Iris pigment epithelial cell (primary cell): Measurements from ENCODE around the gene KRTAP4-9.
"Not testable (repeated sequence)": the region's sequence is repeated elsewhere in the genome, so short reads cannot be mapped to it uniquely, and the experiment has no call there.

Experiments used
- DNase-seq: peaks from one replicate; pipeline ENCODE4 v3.0.0-alpha.2; 2011; ENCODE audit warnings: low read depth

Gene KRTAP4-9

DNA sequence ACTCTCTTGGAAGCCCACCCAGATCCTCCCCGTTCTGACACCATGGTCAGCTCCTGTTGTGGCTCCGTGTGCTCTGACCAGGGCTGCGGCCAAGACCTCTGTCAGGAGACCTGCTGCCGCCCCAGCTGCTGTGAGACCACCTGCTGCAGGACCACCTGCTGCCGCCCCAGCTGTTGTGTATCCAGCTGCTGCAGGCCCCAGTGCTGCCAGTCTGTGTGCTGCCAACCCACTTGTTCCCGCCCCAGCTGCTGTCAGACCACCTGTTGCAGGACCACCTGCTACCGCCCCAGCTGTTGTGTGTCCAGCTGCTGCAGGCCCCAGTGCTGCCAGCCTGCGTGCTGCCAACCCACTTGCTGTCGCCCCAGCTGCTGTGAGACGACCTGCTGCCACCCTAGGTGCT lies at the start of gene KRTAP4-9:
KRTAP4-9 (plus strand) TSS at position 43 of the 400 bp plus-strand sequence; CDS start at position 43, 0 bp downstream.
- DNase-seq, result not testable (repeated sequence)

DNA sequence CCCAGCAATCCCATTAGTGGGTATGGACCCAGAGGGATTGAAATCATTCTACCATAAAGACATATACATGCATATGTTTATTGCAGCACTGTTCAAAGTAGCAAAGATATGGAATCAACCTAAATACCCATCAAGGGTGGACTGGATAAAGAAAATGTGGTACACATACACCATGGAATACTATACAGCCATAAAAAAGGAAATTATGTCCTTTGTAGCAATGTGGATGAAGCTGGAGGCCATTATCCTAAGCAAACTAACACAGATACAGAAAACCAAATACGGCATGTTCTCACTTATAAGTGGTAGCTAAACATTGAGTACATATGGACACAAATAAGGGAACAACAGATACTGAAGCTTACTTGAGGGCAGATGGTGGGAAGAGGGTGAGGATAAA lies 47.6 kb upstream of the KRTAP4-9 start:
- DNase-seq, result no peak

DNA sequence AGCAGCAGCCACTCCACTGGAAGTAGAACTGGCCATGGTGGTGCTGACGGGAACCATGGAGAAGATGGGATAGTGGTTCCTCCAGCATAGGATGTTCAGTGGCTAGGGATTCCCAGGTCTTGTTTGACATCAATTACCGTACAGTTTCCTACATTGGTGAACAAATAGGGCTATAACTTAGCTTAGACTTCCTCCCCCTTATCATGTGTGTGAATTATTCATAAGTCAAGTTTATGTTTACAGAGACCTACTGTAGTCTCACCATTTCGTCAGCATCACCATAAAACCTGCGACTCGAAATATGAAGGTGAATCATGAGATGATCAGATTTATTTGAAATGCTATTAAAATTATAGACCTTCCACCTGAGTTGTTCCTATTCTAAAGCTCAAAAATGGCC lies 46.4 kb upstream of the KRTAP4-9 start:
- peak; percentile 58 for DNase-seq

DNA sequence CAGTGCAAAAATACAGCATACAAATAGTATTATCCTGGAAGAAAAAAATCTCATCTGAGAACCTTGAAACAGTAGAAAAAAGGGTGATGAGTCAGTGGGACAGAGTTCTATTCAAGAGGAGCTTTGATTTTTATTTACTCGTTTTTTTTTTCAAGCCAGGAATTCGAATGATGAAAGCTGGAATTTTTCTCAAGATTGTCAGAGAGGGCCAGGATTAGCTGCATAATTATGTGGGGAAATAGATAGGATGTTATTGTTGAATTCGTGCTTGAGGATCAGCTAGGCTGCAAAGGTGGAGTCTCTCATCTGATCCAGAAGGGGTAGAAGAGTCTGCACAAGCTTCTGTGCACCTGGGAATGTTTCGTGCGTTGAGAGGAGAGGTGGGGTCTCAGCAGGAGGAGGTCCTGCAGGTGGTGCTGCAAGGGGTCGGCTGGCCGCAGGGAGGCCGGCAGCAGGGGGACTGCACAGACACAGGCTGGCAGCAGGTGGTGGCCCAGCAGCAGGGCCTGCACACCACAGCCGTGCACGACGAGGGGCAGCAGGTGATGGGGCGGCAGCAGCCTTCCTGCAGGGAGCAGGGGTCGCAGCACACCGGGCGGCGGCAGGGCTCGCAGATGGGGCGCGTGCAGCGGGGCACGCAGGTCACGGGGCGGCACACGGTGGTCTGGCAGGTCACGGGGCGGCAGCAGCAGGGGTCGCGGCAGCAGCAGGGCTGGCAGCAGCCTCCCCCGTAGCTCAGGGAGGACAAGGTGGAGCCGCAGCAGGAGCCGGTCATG lies 45.7 kb upstream of the KRTAP4-9 start:
- peak; percentile 96 for DNase-seq

DNA sequence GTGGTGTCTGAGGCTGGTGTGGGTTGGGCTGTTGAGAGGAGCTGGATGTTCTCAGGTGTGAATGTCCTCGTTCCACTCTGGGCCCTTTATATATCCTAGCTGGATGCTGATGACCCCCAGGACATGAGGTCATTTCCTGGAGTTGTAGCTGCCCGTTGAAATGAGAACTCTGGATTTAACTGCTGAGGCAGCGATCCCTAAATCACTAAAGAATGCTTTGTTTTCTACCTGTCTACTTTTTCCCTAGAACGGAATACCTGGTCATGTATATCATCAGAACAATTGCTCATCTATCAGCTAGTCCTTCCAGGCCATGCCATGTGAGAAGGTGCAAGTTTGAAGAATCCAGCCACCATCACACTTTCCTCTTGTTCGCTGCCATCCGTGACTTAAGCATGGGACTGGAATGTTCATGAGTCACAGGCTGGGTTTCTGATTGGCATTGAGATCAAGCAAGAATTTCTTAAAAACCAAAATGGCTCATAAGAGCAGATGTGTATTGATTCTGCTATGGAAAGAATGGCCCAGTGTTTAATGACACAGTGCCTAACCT lies 45.1 kb upstream of the KRTAP4-9 start, which contains the start of gene KRTAP2-3:
KRTAP2-3 (minus strand) TSS at position 63 of the 553 bp plus-strand sequence. CDS start 64 bp downstream, outside the sequence.
- DNase-seq, result peak; percentile 96

DNA sequence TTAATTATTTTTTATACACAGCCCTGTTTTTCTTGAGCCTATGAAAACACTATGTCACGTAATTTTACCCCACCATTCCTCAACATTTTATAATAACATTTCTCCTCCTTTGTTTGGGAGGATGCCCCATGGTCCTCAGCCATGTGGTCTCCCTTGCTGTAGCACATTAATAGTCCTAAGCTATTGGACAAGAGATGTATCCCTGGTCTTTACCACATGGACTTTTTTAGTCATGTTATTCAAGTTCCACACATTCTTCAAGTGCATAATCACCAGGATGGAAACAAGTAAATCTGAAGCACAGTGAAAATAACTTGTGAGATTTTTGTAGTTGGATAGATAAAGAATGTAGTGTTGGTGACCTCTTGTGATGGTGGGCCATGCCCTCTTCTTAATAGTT lies 43.2 kb upstream of the KRTAP4-9 start:
- DNase-seq, result peak; percentile 97

DNA sequence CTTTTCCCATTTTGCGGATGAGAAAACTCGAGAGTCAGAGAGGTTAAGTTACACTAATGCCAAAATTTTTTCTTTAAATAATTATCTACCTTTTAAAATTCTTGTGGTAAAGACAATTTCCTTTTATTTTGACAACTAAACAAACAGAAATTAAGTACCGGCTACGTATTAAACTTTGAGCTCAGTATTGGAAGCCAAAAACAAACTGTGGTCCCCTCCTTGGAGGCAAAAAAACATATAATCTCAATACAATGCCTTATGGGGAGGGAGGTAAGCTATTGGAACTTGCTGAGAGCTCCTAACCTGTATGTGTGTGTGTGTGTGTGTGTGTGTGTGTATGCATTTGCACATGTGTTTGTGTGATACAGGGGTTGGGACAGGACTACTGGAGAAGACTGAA lies 41.7 kb upstream of the KRTAP4-9 start:
- no peak for DNase-seq

DNA sequence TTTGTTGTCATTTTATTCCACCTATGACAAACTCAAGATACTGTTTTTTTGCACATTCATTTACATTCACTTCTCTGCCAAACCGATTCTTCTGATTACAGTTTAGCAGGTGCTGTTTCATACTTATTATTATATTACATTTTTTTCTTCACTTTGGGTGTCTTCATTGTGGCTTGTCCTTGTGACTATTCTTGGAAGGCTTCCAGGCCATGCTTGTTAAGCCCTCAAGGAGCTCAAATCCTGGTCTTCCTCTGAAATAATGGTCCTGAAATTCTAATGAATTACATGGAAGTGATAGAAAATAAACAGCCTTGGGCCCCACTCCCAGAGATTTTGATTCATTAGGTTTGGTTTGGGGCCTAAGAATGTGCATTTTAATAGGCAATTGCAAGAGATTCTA lies 40.9 kb upstream of the KRTAP4-9 start:
- DNase-seq, result no peak

DNA sequence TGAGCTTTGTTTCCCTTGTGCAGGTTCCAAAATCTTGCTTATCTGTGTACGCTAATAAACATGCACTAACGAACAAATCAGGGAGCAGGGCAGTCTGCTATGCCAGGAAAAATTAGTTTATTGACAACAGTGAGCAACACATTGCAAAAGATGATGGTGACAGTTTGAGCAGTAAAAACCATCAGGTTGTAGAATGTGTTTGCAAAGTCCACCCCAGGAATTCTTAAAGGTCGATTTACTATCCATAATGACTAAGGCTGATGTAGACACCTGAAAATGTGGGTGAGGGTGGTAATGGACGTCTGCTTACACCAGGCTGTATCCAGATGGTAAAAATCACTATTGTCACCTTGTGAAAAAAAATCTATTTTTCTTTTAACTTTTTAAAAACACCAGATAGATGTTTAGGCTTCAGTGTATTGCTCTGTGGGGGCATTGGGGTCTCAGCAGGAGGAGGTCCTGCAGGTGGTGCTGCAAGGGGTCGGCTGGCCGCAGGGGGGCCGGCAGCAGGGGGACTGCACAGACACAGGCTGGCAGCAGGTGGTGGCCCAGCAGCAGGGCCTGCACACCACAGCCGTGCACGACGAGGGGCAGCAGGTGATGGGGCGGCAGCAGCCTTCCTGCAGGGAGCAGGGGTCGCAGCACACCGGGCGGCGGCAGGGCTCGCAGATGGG lies 40.0 kb upstream of the KRTAP4-9 start:
- DNase-seq, result not testable (repeated sequence)

DNA sequence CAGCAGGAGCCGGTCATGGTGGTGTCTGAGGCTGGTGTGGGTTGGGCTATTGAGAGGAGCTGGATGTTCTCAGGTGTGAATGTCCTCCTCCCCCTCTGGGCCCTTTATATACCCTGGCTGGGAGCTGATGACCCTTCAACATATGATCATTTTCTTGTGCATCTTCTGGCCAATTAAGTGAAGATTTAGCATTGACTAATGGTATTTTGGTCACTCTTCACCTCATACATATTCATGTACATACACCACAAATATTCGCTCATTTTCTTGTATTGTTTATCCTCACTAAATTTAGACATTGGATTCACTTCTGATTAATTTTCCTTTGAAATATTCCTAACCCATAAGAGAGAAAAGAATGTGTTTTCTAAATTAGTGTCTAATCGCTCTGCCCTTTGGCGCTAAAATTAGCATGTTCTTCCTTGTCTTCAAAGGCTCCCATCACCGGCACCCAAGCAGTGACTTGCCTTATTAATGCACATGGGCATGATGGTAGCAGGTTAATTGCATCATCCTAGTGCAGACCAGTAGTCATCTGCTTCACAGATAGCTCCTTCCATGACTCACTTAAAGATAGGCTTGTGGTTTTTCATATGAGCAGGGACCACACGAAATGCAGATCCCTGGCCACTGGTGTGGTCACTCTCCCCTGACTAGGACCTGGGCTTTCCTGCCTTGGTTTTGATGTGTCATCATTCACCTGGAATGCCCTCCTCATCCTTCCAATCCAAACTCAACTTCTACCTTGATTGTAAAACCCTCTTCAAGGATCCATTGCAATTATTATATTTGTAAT lies 39.2 kb upstream of the KRTAP4-9 start, which contains the start of gene KRTAP2-4:
KRTAP2-4 (minus strand) TSS at position 51 of the 796 bp plus-strand sequence; CDS start at position 17, 34 bp downstream.
- peak; percentile 95 for DNase-seq

DNA sequence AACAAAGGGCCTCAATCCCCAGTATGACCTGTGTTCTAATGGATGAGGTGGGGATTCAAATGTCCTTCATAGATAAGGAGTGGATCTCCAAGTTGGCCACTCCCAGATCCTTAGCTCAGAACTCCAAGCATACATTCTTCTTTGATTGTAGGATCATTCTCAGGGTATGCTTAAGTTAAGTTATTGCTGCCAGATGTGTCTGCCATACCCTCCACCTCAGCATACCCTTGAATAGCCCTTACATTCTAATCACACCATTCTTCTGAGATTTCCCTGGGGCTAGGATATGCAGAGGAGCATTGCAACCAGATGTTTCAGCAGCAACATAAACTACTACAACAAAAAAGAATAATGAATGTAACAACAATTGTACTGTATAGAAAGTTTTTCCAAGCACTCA lies 37.9 kb upstream of the KRTAP4-9 start:
- no peak for DNase-seq

DNA sequence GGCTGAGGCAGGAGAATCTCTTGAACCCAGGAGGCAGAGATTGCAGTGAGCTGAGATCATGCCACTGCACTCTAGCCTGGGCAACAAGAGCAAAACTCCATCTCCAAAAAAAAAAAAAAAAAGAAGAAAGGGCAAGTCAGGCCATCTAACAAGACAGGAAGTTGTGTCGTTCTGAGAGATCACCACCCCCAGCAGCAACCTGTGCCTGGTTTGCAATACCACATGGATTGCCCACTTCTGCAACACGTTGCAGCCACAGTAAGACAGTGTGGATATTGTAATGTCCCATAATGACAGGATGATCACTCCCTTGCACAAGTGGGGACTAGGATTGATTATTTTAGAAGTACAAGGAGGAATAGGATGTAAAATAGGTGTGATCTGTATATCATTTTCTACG lies 36.2 kb upstream of the KRTAP4-9 start:
- no peak for DNase-seq

DNA sequence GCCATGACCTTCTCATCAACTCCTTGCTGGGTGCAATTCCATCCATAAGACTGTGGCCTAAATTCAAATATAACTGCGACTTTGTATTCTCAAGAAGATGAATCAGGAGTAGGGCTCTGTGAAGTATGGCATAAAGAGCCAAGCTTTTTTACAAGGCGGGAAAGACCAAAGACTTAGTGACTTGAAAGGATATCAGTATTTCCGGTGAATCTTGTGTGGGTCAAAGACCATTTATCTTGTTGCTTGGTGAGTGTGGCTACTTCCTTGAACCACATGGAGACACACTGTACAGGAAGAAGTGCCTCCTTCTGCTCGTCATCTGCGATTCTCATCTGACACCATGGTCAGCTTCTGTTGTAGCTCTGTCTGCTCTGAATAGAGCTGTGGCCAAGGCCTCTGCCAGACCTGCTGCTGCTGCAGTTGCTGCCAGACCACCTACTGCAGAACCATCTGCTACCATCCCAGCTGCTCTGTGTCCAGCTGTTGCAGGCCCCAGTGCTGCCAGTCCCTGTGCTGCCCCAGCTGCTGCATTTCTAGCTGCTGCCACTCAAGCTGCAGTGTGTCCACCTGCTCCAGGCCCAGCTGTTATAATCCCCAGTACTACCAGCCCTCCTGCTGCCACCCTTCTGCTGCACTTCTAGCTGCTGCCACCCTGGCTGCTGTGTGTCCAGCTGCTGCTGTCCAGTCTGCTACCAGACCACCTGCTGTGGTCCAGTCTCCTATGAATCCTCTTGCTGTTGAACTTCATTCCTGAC lies 33.4 kb upstream of the KRTAP4-9 start:
- DNase-seq, result no peak

DNA sequence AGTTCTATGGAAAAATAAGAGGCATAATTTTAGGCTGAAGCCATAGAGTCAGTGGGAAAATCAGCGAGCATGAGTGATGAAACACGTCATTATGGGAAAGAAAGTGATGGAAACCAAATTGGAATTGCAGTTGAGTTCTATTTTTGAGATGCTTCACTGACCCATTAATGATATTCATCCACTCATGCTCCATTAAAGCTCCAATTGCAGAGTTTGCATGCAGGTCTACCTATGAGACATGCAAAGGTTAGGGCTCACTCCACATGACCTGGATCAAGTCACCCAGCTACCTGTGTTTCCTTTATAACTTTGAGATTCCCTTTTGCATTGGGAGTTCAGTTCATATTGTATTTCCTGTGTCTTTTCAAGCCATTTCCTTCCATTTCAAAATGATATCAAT lies 31.5 kb upstream of the KRTAP4-9 start:
- DNase-seq, result no peak

DNA sequence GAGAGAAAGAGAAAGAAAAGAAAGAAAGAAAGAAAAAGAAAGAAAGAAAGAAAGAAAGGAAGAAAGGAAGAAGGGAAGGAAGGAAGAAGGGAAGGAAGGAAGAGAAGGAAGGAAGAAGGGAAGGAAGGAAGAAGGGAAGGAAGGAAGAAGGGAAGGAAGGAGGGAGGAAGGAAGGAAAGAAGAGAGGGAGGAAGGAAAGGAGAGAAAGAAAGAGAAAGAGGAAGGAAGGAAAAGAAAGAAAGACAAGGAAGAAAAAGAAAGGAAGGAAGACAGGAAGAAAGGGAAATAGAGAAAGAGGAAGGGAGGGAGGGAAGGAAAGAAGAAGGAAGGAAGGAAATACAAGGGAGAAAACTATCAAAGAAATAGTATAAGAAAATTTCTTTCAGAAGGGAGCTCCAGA lies 28.4 kb upstream of the KRTAP4-9 start:
- DNase-seq, result no peak

DNA sequence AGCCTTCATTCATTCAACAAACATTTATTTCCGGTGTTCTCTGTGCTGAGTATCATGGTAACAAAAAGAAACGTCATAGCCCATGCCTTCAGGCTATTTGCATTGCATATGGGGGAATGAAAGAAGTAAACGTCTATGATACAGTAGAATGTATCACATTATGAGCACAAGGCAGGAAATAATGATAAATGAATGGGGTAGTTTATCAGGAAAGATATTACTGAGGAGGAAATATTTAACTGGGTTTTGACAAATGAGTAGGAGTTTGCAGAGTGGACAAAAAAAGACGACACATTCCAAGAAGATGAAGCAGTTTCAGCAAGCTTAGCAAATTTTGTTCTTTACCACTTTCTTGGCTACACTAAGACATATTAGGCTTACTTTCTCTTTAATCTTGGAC lies 22.6 kb upstream of the KRTAP4-9 start:
- DNase-seq, result no peak

DNA sequence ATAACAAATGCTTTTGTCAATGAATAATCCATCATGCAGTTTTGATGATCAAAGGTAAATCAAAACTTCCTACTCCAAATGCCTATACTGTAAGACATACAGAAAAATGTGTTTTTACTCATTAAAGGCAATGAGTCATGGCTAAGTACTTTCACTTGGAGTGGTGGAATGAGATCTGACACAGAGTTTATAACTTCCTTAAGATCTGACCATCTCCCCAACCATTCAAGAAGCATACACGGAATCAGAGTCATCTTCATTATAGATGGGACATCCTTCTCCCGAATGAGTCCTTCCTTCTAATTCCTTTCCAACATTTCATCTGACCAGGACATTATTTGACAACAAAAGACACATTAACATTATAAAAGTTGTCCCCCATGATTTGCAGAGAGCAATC lies 21.8 kb upstream of the KRTAP4-9 start:
- peak; percentile 49 for DNase-seq

DNA sequence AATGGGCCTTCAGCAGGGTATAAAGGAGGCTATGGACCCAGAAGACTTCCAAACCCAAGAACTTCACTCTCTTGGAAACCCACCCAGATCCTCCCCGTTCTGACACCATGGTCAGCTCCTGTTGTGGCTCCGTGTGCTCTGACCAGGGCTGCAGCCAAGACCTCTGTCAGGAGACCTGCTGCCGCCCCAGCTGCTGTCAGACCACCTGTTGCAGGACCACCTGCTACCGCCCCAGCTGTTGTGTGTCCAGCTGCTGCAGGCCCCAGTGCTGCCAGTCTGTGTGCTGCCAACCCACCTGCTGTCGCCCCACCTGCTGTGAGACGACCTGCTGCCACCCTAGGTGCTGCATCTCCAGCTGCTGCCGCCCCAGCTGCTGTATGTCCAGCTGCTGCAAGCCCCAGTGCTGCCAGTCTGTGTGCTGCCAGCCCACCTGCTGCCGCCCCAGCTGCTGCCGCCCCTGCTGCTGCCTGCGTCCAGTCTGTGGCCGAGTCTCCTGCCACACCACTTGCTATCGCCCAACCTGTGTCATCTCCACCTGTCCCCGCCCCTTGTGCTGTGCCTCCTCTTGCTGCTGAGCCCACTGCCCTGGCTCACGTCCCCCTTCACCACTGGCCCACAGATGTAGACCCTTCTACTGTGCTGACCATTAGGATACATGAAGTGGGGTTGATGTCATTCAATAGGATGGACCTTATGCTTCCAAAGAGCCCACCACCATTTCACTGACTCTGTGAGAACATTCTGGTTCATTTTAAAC lies 20.9 kb upstream of the KRTAP4-9 start, which contains the start of gene KRTAP4-7:
KRTAP4-7 (plus strand) TSS at position 51 of the 757 bp plus-strand sequence; CDS start at position 108, 57 bp downstream.
- DNase-seq, result not testable (repeated sequence)

DNA sequence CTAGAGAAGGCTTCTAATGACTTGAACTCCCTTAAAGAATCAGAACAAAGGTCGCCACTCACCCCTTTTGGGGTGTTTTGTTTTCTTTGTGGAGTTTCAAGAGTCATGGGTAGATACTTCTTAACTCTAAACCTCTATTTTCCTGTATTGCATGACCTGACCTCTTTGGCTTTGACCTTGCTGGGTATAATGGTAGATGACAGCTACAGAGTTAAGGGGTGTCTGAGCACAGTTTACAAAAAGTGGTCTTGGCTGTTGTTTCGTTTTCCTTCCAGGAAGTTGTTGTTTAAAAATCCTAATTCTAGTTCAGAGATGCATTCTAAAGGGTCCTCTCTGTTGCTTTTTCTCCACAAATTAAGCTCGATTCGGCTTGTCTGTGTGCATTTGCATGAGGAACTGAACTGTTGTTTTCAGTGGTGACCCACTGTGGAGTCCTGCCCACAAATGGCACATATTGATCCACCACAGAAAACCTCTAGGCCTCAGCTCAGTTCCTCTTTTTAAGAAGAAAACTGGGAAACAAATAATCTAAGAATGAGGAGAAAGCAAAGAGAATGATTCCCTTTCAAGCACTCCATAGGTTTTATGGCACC lies 16.3 kb upstream of the KRTAP4-9 start:
- DNase-seq, result not testable (repeated sequence)

DNA sequence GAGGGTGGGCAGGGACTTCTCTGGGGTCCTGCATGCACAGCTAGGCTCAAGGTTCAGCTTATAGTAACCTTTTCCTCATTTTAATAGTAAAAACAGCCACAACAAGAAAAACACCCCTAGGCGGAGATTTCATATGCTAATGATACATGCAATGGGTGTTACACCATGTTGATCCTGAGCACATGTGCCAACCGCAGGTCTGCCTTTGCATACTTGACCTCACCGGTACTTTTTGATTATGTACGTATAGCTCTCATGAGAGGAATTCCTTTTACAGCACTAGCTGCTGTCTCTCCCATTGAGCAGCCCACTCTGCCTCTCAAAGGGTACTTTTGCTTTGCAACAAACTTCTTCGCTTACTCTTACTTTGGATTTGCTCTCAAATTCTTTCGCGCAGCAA lies 9.1 kb upstream of the KRTAP4-9 start:
- DNase-seq, result no peak
